ENCODE measurements around the gene TSNAX. TPM values are rescaled to one million over a fixed set of nuclear protein-coding genes. Genes with fewer than 3 reads are reported as not detected.

The TSNAX gene
- total RNA-seq, 1 experiment from 2014 or later: 47.1 TPM

Other genes starting within 250 kb of the TSNAX start
- gene EXOC8, start 190.8 kb upstream of the TSNAX start, total RNA-seq (2021; ENCODE audit: unreplicated experiment): 12.7 TPM
- 14.9 TPM for gene SPRTN, start 190.4 kb upstream of the TSNAX start, total RNA-seq (2021; ENCODE audit: unreplicated experiment)
- gene EGLN1, start 106.4 kb upstream of the TSNAX start, total RNA-seq (2021; ENCODE audit: unreplicated experiment): 27.1 TPM
- gene DISC1, start 98.1 kb downstream of the TSNAX start, total RNA-seq (2021; ENCODE audit: unreplicated experiment): 1.8 TPM